NCI-H146 (cell line): ENCODE data around the gene C1QL4.

ENCODE experiments used
- DNase-seq: peaks from one replicate; lab custom pipeline; 2025; lab: John Stamatoyannopoulos, UW

Gene C1QL4

DNA sequence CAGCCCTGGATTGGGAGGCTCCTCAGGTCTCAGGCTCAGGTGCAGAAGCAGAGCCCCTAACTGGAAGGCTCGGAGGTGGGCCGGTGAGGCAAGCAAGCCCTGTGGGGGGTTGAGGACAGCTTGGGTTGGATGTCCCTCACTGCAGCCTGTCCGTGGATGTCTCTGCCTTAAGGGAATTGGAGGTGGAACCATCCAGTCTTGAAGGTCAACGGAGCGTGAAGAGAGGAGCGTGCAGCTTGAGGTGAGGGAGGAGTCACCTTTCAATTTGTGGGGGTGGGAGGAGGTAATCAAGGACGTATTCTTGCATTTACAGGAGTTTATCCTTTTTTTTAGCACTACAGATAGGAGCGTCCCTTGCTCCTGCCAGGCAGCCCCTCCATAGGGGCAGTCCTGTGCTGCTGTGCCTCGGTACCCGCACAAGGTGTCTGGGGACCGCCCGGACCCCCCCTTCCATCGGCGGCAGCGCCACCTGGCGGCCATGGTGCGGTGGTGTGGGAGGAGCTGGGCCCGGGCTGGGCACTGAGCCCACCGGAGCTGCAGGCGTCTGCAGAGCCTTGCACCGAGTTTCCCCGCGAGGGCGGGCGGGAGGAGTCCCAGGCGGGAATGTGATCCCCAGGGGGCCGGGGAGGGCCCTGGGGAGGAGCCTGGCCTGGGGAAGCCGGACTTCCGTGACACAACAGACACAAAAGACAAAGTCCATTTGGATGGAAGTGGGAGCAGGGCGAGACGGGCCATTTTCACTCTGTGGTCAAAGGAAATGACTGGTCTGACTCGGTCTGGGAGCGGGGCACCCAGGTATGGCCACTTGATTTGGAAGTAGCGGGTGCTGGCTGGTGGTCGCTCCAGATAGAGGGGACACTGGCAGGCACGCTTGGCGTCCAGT lies 10.6 kb upstream of the C1QL4 start:
- DNase-seq = peak; percentile 78

DNA sequence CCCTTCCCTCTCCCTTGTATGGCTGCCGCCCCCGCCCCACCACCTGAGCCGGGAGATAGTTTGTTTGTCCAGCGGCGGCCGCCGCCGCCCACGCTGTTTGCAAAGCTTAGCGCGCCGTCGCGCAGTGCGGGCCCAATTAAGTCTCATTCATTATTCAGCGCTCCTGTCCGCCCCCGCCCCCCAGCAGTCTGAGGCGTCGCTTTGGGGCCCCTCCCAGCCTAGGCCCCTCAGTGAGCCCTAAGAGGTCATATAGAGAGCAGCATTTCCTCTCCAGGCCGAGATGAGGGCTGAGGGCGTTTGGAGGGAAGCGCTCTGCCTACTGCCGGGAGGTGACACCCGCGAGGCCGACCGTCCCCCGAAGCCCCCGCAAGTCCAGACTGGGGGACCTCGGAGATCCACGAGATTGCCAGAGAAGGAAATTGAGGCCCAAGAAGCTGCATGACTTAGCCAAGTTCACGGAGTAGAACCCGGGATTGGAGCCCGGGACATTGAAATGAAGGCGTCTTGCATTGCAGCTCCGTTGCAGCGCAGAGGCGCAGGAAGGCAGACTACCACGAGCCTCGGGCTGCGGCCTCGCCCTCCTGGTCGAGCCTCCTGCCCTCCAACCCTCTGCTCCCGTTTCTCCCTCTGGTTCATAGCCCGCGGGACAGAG lies 9.8 kb upstream of the C1QL4 start, which contains the start of gene DNAJC22:
Gene DNAJC22, plus strand, starts transcription at position 230 of the 652 bp plus-strand sequence. CDS start 1,985 bp downstream, outside the sequence.
- peak; percentile 68 for DNase-seq

DNA sequence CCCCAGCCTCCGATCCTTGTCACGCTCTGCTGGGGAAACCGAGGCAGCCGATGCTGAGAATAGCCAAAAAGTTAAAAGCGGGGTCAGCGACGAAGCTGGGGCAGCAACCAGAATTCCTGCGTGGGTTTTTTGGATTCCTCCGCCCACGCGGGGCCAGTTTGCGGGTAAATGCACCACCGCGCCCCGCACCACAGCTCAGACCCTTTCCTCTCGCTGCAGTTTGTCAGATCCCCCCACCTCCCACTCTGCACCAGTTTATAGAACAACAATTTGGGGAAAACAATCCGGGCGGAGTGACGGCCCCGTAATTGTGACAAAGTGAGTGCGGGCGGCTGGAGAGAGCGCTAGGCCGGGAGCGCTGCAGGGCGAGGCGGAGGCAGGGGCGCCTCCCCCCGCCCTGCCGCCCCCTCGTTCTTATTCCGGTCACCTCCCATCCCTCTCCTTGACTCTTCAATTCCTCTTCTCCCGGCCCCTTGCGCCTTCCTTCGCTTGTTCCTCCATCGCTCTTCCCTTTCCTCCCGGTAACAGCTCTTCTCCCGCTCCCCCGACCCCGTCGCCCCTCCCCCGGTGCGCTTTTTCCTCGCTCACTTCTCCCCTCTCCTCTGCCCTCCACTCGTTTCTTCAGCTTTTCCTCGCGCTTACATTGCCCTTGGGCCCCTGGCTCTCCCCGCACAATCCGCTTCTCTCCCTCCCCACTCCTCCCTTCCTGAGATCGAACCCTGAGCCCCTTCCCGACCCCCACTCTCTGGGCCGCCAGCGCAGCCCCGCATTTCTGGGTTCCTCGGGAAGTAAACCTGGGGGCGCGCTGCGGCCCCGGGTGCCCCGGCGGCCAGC lies 9.1 kb upstream of the C1QL4 start:
- peak; percentile 28 for DNase-seq

DNA sequence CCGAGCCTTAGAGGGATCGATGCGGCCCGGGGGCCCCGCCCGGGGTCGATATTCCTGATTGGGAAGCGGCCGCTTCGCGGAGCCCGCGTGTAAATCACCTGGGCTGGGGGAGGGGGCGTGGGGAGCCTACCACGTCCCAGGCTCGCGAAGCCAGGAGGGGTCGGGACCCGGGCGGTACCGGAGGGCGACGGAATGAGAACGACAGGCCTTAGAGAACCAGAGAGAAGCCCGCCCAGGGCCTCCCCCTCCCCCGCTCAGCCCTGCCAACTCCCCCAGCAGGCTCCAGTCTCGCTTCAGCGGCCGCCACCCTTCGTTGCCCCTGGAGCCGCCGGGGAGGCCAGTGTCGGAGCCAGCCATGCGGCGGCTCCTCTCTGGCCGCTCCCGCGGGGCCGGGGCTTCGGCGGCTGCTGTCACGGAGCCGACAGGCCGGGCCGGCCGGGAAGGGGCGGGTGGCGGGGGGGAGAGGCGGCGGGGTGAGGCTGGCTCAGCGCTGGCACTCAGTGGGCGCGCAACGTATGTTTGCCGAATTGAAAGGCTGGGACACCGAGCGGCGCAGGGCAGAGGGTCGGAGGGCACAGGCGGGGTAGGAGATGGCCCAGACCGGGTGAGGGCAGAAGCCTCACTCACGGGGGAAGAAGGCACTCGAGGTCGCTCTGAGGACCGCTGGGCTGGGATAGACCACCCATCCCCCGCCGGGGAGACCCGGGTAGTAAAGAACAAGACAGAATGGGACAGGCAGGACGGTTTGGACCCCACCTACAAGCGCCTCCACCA lies 8.2 kb upstream of the C1QL4 start:
- peak; percentile 79 for DNase-seq

DNA sequence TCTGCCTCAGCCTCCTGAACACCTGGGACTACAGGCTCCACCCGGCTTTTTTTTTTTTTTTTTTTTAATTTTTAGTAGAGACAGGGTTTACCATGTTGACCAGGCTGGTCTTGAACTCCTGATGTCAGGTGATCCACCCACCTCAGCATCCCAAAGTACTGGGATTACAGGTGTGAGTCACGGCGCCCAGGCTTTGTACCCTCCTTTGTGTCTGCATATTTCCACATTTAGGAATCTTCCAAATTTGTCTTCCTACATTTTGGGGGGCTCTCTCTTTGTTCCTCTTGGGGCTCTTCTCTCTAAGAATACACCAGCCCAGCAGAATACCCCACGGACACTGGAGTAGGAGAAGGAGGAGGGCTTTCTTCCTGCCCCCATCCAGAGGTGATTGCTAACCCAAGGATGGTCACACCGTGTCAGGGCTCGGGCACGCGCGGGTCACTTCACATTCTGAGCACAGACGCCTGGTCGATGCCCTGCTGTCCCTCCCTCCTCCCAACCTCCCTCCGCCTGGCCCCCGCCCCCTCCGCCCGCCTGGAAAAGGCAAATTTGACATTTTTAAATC lies 7.6 kb upstream of the C1QL4 start:
- DNase-seq = no peak

DNA sequence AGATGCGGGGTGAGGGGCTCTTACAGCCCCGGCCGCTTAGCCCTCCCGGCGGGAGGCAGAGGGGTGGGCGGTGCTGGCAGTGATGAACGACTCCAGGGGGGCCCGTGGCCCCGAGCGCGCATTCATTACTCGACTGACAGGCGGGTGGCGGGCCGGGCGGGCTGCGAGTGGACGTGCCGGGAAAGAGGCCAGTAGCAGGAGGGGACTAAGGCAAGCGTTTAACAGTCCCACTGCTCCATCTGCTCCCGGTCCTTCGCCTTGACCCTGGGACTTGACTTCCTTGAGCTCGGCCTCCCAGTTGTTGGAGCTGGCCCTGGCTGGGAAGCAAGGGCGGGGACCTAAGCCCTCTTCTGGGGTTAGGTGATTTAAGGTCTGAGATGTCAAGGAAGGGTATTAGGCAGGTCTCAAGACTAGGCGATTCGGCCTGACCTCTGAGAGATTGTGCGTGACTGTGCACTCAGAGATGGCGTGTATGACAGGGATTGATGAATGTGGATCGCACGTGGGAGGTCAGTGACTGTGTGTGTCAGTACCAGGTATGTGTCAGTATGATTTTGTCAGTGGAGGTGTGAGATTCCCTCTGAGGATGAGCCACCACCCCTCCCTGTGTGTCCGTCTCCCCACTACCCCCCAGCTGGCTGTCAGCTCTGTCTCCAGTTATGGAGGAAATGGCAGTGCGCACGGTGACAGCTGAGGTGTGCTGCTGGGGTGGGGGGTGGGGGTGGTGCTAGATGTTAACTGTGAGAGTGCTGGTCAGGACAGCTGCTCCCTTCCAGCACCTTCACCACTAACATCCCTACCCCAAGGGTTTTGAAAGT lies 6.1 kb upstream of the C1QL4 start:
- DNase-seq = peak; percentile 62

DNA sequence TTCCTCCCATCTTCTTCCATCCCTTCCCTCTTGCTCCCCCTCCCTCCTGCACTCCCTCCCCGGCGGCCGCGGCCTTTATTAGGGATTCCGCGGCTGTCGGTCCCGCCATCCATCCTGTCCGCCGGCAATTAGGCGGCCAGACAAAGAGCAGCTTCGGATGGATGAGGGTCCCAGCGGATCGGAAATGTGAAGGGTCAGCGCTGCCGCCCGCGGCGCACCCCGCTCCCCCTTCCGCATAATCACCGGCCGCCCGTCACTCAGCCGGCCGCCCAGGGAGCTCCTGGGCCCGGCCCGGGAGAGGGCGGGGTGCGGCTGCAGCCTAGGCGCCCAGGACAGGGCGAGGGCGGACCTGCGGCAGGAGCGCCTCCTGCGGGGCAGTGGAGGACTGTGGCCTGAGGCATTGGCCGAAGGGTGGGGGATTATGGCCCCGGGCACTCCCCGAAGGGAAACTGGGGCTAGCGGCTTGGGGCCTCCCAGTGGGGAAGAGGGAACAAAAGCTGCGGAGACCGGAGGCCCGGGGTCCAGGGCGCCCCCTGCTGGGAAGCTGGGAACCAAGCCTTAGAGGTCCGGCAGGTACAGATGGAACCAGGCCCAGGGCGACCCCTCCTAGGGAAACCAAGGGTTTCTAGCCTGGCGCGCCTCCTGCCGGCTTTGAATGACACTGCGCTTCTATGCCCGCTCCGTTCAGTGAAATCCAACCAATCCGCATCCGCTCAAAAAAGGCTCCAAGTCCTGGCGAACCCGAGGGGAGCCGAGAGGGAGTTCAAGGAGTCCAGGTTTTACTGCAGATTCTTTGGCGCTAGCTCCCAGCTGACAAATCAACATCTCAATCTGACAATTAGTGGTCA lies 5.3 kb upstream of the C1QL4 start:
- peak; percentile 92 for DNase-seq

DNA sequence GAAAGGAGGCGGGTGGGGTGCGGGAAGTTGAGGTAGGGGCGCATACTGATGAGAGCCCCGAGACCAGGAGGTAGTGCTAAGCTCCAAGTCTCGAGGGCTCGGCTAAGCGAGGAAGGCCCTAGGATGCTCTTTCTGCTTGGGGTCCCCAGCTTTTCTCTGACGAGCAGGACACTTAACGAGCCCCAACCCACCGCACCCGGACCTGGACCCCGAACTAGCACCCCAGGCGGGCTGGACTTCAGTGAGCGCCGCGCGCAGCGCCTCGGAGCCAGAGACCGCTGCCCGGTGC lies 4.7 kb upstream of the C1QL4 start:
- DNase-seq = no peak

DNA sequence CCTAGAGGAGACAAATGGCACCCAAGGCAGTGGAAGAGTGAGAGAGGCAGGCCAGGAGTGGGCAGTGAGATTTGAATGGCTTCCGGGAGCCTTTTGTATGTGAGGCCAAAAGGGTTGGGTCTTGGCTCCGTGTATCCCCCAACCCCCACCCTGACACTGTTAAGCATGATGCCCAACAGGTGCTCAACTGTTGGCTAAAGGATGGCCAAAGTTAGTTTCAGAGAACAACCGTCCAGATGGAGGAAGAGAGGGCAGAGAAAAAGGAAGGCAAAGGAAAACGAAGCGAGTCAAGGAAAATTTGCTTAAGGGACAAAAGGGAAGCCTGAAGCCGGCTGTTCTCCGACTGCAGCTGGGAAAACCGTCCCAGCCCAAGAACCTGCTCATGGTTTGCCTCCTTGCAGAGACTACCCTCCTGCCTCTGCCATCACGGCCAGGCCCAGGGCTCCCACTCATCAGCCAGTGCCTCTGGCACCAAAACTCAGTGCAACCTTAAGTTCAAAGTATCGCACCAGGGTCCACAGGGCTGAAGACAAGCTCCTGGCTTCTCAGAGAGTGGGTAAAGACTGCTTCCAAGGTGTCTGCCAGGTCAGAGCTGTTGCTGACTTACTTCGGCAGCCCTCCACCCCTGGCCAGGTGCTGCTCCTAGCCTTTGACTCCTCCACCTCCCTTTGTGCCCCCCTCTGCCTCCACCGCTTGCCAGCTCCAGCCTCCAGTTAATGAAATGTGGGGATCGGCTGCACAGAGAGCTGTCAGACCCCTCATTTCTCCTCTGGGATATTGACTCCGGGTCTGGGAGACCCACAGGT lies 4.2 kb upstream of the C1QL4 start:
- DNase-seq = no peak

DNA sequence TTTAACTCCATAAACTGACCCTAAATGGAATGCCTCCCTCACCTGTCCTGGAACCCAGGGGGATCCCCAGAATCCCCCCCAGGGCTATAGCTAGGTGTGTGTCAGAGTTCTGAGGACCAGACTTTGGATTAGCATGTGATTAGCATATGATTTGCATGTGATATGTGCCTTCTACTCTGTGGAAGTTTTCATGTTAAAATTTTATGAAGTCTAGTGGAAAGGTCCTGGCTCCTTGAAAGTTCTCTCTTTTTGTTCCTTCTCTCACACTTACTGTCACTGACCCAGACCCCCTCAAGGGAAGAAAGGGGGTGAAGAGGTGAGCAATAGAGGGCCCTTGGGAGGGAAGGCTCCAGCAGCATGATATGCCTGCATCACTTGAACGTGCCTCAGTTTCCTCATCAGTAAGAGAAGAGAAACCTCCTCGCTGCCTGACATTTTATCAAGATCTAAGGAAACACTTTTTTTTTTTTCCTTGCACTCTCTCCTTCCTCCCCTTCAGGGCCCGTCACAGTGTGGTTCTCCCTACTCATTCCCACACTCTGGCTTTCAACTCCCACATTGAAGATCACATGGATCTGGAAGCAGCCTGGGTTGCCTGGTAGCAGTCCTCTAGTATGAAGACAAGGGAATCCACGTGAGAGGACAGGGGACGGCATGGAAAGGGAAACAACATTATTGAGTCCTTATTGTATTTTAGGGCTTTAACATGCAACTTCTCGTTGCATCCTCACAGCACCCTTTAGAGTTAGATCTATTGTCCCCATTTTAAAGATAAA lies 3.3 kb upstream of the C1QL4 start:
- no peak for DNase-seq

DNA sequence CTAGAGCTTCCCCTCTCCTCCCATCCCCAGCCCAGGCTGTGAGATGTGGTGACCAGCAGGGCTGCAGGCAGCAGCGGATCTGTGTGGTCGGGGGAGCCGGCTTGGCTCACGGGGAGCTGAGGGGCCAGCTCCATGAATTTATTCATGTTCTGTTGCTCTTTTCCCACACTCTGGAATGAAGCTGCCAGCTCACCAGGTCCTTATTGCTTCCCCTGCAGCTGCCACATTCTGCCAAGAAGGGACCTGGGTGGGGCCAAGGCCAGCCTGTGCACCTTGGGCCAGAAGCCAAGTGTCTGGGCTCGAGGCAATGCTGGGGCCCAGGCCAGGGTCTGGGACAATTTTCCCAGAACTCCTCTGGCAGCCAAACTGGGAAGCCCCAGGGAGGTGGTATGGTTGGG lies 2.5 kb upstream of the C1QL4 start:
- DNase-seq = no peak

DNA sequence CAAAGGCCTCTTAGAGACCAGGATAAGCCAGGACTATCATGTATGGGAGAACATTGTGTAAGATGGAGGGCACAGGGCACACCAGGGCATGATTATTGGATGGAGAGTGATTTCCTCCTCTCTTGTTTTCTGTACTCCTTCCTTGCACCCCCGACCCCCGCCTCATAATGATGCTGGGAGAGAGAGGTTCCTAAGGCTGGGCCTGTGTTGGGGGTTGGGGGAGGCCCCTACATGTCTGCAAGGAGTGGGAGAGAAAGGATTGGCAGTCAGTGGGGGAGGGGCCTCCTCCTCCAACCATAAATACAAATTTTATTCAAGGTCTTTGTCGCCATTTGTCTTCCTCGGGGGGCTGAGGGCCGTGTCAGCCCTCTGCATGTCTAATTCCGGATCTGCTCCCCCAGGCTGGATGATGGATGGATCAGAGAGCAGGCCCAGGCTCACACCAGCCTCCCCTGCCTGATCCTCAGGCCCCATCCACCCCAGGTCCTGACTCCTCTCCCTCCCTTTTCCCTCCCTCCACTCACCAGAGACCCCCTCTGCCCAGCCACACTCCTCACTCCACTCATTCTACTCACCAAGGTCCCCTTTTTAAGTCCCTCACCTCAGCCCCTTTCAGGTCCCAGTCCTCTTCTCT lies 2.0 kb upstream of the C1QL4 start:
- no peak for DNase-seq

DNA sequence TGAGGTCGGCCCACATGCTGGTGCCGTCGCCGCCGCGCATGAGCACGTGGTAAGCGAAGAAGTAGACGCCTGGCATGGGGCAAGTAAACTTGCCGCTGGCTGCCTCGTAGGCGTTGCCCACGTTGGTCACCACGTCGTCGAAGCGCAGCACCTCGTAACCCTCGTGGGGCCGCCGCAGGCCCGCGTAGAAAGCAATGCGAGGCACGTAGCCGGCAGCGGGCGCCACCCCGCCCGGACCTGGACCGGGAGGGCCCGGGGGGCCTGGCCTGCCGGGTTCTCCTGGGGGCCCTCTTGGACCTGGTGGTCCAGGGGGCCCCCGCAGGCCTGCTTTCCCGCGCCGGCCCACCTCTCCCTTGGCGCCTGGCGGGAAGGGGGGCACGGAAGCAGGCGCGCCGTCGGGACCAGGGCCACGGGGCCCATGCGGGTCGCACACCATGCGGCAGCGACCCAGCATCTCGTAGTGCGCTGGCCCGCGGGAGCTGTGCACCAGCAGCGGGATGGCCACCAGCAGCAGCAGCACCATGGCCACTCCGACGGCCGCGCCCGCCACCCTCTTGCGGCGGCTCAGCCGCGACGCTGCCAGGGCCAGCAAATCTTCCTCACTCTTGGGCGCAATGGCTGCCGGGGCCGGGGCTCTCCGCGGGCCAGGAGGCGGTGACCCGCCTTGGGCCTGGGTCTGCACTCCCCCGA lies 888 bp downstream of the C1QL4 start:
- DNase-seq = no peak

DNA sequence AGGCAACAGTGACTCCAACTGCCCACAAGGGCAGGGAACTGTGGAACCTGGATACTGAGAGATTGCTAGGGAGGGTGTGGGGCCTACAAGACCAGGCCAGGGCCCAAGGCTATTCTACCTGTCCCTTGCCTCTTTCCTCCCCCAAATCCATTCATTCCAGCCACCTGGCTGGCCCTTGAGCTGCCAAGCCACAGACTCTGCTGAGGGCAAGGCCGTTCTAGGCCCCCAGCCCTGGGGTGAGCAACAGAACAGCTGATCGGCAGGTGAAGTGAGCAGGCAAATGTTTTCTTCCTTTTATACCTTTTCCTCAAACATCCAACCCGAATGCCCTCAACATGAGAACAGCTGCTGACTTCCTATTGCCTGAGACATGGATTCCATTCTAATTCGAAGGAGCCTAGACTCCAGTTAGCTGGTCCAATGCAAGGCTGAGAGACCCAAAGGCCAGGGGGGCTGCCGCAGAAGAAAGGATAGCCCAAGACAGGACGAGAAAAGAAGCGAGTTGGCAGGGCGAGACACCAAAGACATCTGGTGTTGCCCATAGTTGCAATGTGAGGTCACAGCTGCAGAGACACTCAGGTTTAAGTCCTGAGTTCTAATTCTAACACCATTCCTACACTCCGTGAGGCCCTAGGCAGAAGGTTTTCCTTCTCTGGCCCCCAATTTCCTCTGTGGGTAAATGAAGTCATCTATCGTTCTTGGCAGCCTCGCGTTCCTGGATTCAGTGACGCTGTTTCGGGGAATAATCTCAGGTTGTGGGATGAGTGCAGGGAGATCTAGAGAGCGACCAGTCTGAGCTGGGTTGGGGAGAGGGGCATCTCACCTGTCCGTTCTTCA lies 1.7 kb downstream of the C1QL4 start:
- no peak for DNase-seq

DNA sequence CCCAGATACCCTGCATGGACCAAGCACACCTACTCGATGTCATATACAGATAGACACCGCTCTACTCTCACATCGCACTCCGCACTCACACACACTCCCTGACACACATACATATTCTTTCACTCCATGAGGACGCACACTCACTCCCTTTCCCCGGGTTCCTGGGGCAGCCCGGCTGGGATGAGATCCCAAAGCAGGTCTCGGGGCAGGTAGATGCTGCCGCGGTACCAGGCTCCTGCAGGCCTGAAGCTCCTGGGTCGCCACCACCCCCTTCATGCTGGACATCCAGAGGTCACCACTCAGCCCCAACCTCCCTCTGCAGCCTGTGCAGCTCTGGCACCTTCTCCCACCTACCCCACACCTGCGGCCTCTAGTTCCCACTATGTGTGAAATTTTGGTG lies 2.3 kb downstream of the C1QL4 start:
- DNase-seq = no peak

DNA sequence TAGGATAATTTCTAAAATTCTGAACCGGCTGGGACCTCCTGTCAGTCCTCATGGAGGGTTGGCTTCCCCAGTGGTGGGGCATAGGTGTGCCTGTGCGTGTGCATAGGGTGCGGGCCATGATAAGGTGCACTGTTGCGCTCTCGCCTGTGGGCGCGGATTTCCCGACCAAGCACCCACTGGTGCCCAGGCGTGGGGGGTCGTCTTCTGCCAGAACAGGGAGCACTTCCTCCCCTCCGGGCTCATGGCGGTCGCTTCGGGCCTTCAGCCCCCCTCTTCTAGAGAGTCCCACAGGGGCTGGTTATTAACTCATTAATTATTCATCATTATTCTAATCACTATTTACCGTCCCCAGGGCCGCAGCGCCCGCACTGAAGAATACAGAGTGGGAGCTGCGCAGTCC lies 2.8 kb downstream of the C1QL4 start:
- DNase-seq = no peak
